Naive thymus-derived CD4-positive, alpha-beta T cell (primary cell): ENCODE data around the gene IFT43. TPM values are rescaled to one million over a fixed set of nuclear protein-coding genes. Genes with fewer than 3 reads are reported as not detected.

Source experiments
- ATAC-seq: fragments of 150-1000 bp; cut with Tn5 transposase; 2 replicates; pipeline ENCODE4 v1.10.0; 2021; ENCODE audit warnings: mild to moderate bottlenecking, moderate library complexity
- CTCF ChIA-PET: fragments of 350-600 bp; sonication (Branson Sonifier 250); formaldehyde crosslinking; loops from one replicate; lab custom pipeline; 2021; ENCODE audit warnings: antibody characterized with exemption; lab: Charles Lee
- POLR2A ChIA-PET: fragments of 350-600 bp; sonication (Branson Sonifier 250); formaldehyde crosslinking; loops from one replicate; lab custom pipeline; 2021; ENCODE audit warnings: antibody characterized with exemption, inconsistent platforms; lab: Charles Lee
- DNase-seq, 9 donors: peaks; one replicate each; pipeline versions ENCODE4 v3.0.0 to v3.0.0-alpha.2; 2020 to 2022; ENCODE audit warnings: mixed read lengths in 1 of 9
- H3K27ac ChIP-seq: one replicate; pipeline ENCODE4 v1.7.0; 2013; ENCODE audit warnings: mild to moderate bottlenecking, low read depth, low read length, moderate library complexity
- H3K27me3 ChIP-seq, 2 donors: one replicate each; pipeline ENCODE4 v1.7.0; 2013; ENCODE audit warnings: low read length in 2 of 2, mild to moderate bottlenecking in 2 of 2, moderate library complexity in 2 of 2; ENCODE audit not compliant: control insufficient read depth in 2 of 2, insufficient read depth in 2 of 2
- H3K36me3 ChIP-seq, 3 experiments: 1 replicate in 2 of 3; 2 replicates in 1 of 3; pipeline ENCODE4 v1.7.0; 2013; ENCODE audit warnings: low read length in 3 of 3, mild to moderate bottlenecking in 3 of 3, moderate library complexity in 1 of 3; ENCODE audit not compliant: insufficient read depth in 3 of 3, control insufficient read depth in 2 of 3
- H3K4me1 ChIP-seq, 2 donors: one replicate each; pipeline ENCODE4 v1.7.0; 2013; ENCODE audit warnings: low read length in 2 of 2, mild to moderate bottlenecking in 2 of 2, moderate library complexity in 1 of 2; ENCODE audit not compliant: control insufficient read depth in 2 of 2, insufficient read depth in 2 of 2
- H3K4me3 ChIP-seq: 2 replicates; pipeline ENCODE4 v1.7.0; 2013; ENCODE audit warnings: mild to moderate bottlenecking, low read length
- H3K9me3 ChIP-seq, 3 experiments: 1 replicate in 2 of 3; 2 replicates in 1 of 3; pipeline ENCODE4 v1.7.0; 2013; ENCODE audit warnings: low read length in 3 of 3; ENCODE audit not compliant: control insufficient read depth in 2 of 3
- H3K27ac Mint-ChIP-seq, 9 donors: one replicate each; pipeline ENCODE4 v1.8.0; 2020 to 2022; ENCODE audit warnings: mixed read lengths in 9 of 9, mild to moderate bottlenecking in 8 of 9, moderate library complexity in 5 of 9, inconsistent platforms in 2 of 9
- H3K27me3 Mint-ChIP-seq, 5 donors: one replicate each; pipeline ENCODE4 v1.8.0; 2021 to 2022; ENCODE audit warnings: mixed read lengths in 5 of 5, mild to moderate bottlenecking in 1 of 5
- H3K36me3 Mint-ChIP-seq, 5 donors: one replicate each; pipeline ENCODE4 v1.8.0; 2020 to 2022; ENCODE audit warnings: mixed read lengths in 5 of 5, mild to moderate bottlenecking in 3 of 5, inconsistent platforms in 1 of 5
- H3K4me1 Mint-ChIP-seq, 7 donors: one replicate each; pipeline ENCODE4 v1.8.0; 2020 to 2022; ENCODE audit warnings: mixed read lengths in 7 of 7, mild to moderate bottlenecking in 3 of 7, inconsistent platforms in 1 of 7
- H3K4me3 Mint-ChIP-seq, 10 donors: one replicate each; pipeline ENCODE4 v1.8.0; 2020 to 2022; ENCODE audit warnings: mild to moderate bottlenecking in 10 of 10, mixed read lengths in 10 of 10, moderate library complexity in 6 of 10, inconsistent platforms in 2 of 10
- H3K9me3 Mint-ChIP-seq, 11 donors: one replicate each; pipeline ENCODE4 v1.8.0; 2020 to 2022; ENCODE audit warnings: mixed read lengths in 11 of 11, mild to moderate bottlenecking in 4 of 11, inconsistent platforms in 1 of 11, moderate library complexity in 1 of 11
- intact Hi-C, 2 donors: fragments of 100-400 bp; cut with micrococcal nuclease; formaldehyde crosslinking; loops; one replicate each; pipeline ENCODE4 v1.15.1; 2023
- polyA plus RNA-seq, 2 donors: library from polyadenylated mRNA; unstranded; fragments of 300-500 nt; fragmentation: Illumina TruSeq; gene quantifications; one replicate each; pipeline ENCODE4 v1.2.3, GENCODE V29; 2021
- total RNA-seq, 6 experiments: library from RNA in 5 of 6; stranded (reverse) in 5 of 6; gene quantifications; 1 replicate in 5 of 6; 2 replicates in 1 of 6; pipeline ENCODE4 v1.2.3 and lab custom pipeline; 2021 to 2026

The IFT43 gene
- total and polyA plus RNA-seq, 7 experiments from 2014 or later: 4.6 to 19.1 (median 15.4) TPM

DNA sequence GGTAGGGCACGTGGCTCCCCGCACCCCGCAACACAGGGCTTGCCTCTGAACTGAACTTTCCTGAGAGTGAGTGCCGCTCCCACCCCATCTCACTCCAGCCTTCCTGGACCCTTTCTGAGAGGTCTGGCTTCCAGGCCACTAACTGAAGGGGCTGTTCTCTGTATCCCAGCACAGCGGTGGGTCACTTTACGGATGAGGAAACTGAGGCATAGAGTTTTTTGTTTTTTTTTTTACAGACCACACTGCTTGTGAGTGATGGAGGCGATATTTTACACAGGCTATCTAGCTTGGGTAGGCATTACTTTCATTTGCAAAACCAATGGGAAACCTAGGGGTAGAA is 2.6 kb upstream of the IFT43 start:
- intact Hi-C loops: loop anchor here in 1 of 2 donors (10.0 kb wide), 2 partner anchors 688 to 1898 kb away; partner anchors contain the start of genes ALDH6A1 and LIN52
- H3K27ac Mint-ChIP-seq: peak overlapping the region in 5 of 9 donors; percentile 41 to 94 (median 81)
- H3K4me1 Mint-ChIP-seq: peaks cover 42 to 62% (median 56%) of the 10 kb centered on the region in 7 donors
- Histone ChIP-seq H3K4me1 (peaks cover 18 to 31% of the 10 kb centered on the region in 2 donors), H3K27me3 (no peaks in the 10 kb centered on the region), H3K27ac (peak overlapping the region; percentile 34), H3K4me3 (peak overlapping the region; percentile 58), H3K9me3 (no peaks in the 10 kb centered on the region), H3K36me3 (peaks cover 0 to 5% (median 0%) of the 10 kb centered on the region in 3 experiments)
- peak overlapping the region; percentile 69 to 99 (median 82) for H3K4me3 Mint-ChIP-seq
- H3K9me3 Mint-ChIP-seq: peaks cover 0 to 1% (median 0%) of the 10 kb centered on the region in 11 donors
- DNase-seq: no peak
- ChIA-PET POLR2A (interaction anchor here (0.9 to 2.0 kb wide), 5 partner anchors 8 to 274 kb away, joined by 3 to 12 read pairs (median 7); no protein-coding TSS in a partner anchor), CTCF (interaction anchor here (0.6 to 7.8 kb wide), 9 partner anchors 11 to 553 kb away, joined by 3 to 73 read pairs (median 3); partner anchors contain the start of gene FLVCR2)
- ATAC-seq: no peak
- peaks cover 0 to 24% (median 0%) of the 10 kb centered on the region in 5 donors for H3K27me3 Mint-ChIP-seq
- H3K36me3 Mint-ChIP-seq: peaks cover 0 to 2% (median 0%) of the 10 kb centered on the region in 5 donors

DNA sequence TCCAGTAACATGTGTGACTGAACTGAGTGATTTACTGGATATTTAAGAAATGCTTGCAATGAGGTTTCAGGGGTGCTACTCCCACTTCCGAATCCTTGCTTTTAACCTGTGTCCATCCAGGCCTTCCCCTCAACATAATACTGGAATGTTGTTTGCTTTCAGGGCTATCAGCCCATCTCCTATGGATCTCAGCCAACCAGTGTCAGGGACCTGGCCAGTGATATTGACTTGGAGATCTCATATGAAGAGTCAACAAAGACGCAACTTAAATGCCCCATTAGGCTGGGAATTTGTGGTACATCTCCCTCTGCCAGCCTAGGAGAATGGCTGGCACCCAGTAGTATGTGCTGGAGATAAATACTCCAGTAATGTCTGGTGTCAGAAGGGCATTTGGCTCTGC is 889 bp upstream of the IFT43 start:
- Histone ChIP-seq H3K4me1 (peaks cover 18 to 19% of the 10 kb centered on the region in 2 donors), H3K4me3 (no peak overlapping the region), H3K27ac (no peak overlapping the region), H3K9me3 (no peaks in the 10 kb centered on the region), H3K36me3 (peaks cover 0 to 5% (median 0%) of the 10 kb centered on the region in 3 experiments), H3K27me3 (no peaks in the 10 kb centered on the region)
- H3K9me3 Mint-ChIP-seq: peaks cover 0 to 1% (median 0%) of the 10 kb centered on the region in 11 donors
- ATAC-seq (no peak), DNase-seq (no peak)
- CTCF ChIA-PET: interaction anchor here (0.7 to 7.8 kb wide), 4 partner anchors 78 to 827 kb away, joined by 3 to 73 read pairs (median 26); no protein-coding TSS in a partner anchor
- H3K4me3 Mint-ChIP-seq: peak overlapping the region in 8 of 10 donors; percentile 12 to 93 (median 82)
- peak overlapping the region in 7 of 9 donors; percentile 2 to 97 (median 91) for H3K27ac Mint-ChIP-seq
- peaks cover 0 to 24% (median 0%) of the 10 kb centered on the region in 5 donors for H3K27me3 Mint-ChIP-seq
- POLR2A ChIA-PET: no interaction called here
- H3K36me3 Mint-ChIP-seq: peaks cover 0 to 6% (median 2%) of the 10 kb centered on the region in 5 donors
- H3K4me1 Mint-ChIP-seq: peaks cover 26 to 46% (median 40%) of the 10 kb centered on the region in 7 donors
- intact Hi-C loops: loop anchor here (1.0 to 10.0 kb wide), 13 partner anchors 167 to 1900 kb away; partner anchors contain the start of genes GPATCH2L (in 2 of the 2), ALDH6A1 (in 1 of the 2), ANGEL1 (in 1 of the 2) and BATF (in 1 of the 2)

DNA sequence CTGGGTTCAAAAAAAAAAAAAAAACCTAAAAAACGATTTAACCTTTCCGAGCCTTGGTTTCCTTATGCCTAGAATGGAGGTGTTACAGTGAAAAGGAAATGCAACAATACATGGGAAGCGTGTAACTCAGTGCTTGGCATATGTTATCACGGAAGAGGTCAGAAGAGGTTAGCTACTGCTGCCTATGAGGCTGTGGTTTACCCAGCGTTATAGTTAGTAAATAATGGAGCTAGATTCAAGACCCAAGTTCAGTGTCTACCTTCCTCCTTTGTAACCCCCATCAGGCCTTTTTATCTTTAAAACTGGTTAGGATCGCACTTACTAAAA is 839 bp downstream of the IFT43 start:
- ChIA-PET CTCF (interaction anchor here (2.6 to 7.8 kb wide), 2 partner anchors 79 to 277 kb away, joined by 15 to 73 read pairs; no protein-coding TSS in a partner anchor), POLR2A (interaction anchor here (0.5 to 0.6 kb wide), 2 partner anchors 68 to 1453 kb away, joined by 3 read pairs; no protein-coding TSS in a partner anchor)
- Mint-ChIP-seq H3K27me3 (peaks cover 0 to 24% (median 0%) of the 10 kb centered on the region in 5 donors), H3K4me1 (peaks cover 15 to 31% (median 25%) of the 10 kb centered on the region in 7 donors), H3K4me3 (peak overlapping the region; percentile 85 to 95 (median 90)), H3K9me3 (peaks cover 0 to 1% (median 0%) of the 10 kb centered on the region in 11 donors), H3K27ac (peak overlapping the region; percentile 70 to 97 (median 91)), H3K36me3 (peaks cover 0 to 16% (median 2%) of the 10 kb centered on the region in 5 donors)
- H3K36me3 ChIP-seq: peaks cover 0 to 16% (median 0%) of the 10 kb centered on the region in 3 experiments
- H3K9me3 ChIP-seq: no peaks in the 10 kb centered on the region
- peak overlapping the region; percentile 87 for H3K27ac ChIP-seq
- intact Hi-C loops: loop anchor here (5.0 to 10.0 kb wide), 7 partner anchors 166 to 1902 kb away; partner anchors contain the start of genes ALDH6A1 (in 1 of the 2), BATF (in 1 of the 2), CIPC (in 1 of the 2) and GPATCH2L (in 1 of the 2)
- H3K4me1 ChIP-seq: peaks cover 6 to 12% of the 10 kb centered on the region in 2 donors
- no peaks in the 10 kb centered on the region for H3K27me3 ChIP-seq
- H3K4me3 ChIP-seq: peak overlapping the region; percentile 74
- ATAC-seq (no peak), DNase-seq (no peak)

DNA sequence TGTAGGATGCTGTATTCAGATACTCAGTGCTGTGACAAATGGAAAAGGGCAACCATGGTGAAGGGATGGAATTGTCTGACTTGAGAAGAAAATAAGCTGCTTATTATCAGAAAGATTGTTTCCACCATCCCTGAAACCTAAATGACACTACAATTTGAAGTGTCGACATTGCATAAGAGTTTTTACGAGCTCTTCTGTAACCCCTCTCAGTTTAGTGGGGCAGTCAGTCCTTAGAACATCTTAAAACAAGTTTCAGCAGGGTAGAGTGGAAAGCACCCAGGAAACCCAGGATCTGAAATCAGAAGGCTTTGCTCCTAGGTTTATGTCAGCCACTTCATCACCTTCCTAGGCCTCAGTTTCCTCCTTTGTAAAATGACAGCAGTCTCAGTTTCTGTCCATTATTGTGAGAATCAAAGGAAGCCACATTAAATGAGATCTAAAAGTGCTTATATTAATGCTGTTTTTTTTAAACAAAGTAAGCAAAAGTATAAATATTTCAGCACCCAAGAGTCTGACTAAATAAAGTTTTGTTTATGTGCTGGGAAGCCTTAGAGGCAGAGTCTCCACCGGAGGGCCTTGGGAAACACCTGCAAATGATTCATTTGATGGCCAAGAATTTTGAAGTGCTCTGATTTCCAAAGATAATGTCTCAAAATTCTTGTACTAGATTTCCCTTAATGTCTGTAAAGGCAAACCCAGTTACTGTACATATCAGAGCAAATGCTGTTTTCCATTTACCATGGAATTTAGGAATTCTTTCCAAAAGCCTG is 1.8 kb downstream of the IFT43 start:
- Mint-ChIP-seq H3K4me3 (no peak overlapping the region), H3K36me3 (peaks cover 0 to 23% (median 6%) of the 10 kb centered on the region in 5 donors), H3K27me3 (peaks cover 0 to 24% (median 0%) of the 10 kb centered on the region in 5 donors), H3K9me3 (no peaks in the 10 kb centered on the region), H3K27ac (peak overlapping the region in 1 of 9 donors; percentile 97), H3K4me1 (peaks cover 12 to 24% (median 18%) of the 10 kb centered on the region in 7 donors)
- no peak overlapping the region for H3K27ac ChIP-seq
- intact Hi-C loops: loop anchor here (5.0 to 10.0 kb wide), 7 partner anchors 165 to 1903 kb away; partner anchors contain the start of genes ALDH6A1 (in 1 of the 2), BATF (in 1 of the 2), CIPC (in 1 of the 2) and GPATCH2L (in 1 of the 2)
- H3K36me3 ChIP-seq: peaks cover 0 to 16% (median 0%) of the 10 kb centered on the region in 3 experiments
- no peaks in the 10 kb centered on the region for H3K9me3 ChIP-seq
- ChIA-PET POLR2A (no interaction called here), CTCF (interaction anchor here (2.6 kb wide), 1 partner anchor 278 kb away, joined by 15 read pairs; no protein-coding TSS in a partner anchor)
- DNase-seq (no peak), ATAC-seq (no peak)
- peaks cover 5 to 9% of the 10 kb centered on the region in 2 donors for H3K4me1 ChIP-seq
- no peaks in the 10 kb centered on the region for H3K27me3 ChIP-seq
- no peak overlapping the region for H3K4me3 ChIP-seq

DNA sequence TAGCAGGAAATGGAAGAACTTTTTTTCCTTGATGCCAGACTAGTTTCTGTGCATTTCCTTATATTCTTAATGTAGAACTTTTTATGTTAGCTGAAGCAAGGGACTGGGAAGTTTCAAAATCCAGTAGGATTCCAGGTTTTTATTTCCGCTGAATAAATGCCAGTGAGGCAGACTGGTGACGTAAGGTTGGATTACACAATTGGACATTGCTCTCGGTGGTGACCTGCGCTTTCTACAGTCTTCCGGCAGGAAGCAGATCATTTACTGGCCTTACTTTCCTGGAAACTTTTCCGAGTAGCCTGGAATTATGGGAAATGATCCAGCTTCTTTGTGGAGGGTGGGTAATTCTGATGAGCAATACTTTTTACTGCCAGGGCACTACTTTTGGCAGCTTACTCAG is 3.6 kb downstream of the IFT43 start:
- Mint-ChIP-seq H3K4me1 (peaks cover 12 to 18% (median 16%) of the 10 kb centered on the region in 7 donors), H3K36me3 (peaks cover 0 to 36% (median 12%) of the 10 kb centered on the region in 5 donors), H3K27me3 (peaks cover 0 to 12% (median 0%) of the 10 kb centered on the region in 5 donors), H3K27ac (no peak overlapping the region), H3K4me3 (no peak overlapping the region), H3K9me3 (no peaks in the 10 kb centered on the region)
- Histone ChIP-seq H3K27me3 (no peaks in the 10 kb centered on the region), H3K9me3 (no peaks in the 10 kb centered on the region), H3K36me3 (peaks cover 0 to 16% (median 0%) of the 10 kb centered on the region in 3 experiments), H3K4me1 (peaks cover 5 to 9% of the 10 kb centered on the region in 2 donors), H3K4me3 (no peak overlapping the region), H3K27ac (no peak overlapping the region)
- ATAC-seq: no peak
- POLR2A ChIA-PET: interaction anchor here (1.5 kb wide), 1 partner anchor 9 kb away, joined by 3 read pairs; no protein-coding TSS in a partner anchor
- DNase-seq: no peak
- CTCF ChIA-PET: no interaction called here
- intact Hi-C loops: loop anchor here (5.0 to 10.0 kb wide), 7 partner anchors 163 to 1904 kb away; partner anchors contain the start of genes ALDH6A1 (in 1 of the 2), BATF (in 1 of the 2), CIPC (in 1 of the 2) and GPATCH2L (in 1 of the 2)

DNA sequence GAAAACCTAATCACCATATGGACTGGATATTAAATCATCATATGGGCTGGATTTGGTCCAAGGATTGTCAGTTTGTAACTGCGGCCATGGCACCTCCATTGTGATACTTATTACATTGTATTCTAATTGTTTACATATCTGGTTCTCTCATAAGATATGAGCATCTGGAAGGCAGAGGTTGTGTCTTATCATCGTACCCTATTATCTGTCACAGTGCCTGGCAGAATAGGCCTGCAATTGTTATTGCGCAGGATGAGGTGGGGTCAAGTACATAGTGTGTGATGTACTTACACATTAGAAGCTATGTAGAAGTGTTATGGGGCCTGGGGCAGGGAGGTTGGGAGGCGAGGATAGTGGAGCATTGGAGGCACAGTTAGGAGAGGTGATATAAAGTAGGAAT is 4.7 kb downstream of the IFT43 start:
- Histone ChIP-seq H3K27me3 (no peaks in the 10 kb centered on the region), H3K36me3 (peaks cover 0 to 26% (median 0%) of the 10 kb centered on the region in 3 experiments), H3K9me3 (no peaks in the 10 kb centered on the region), H3K4me1 (peaks cover 5 to 6% of the 10 kb centered on the region in 2 donors), H3K27ac (no peak overlapping the region), H3K4me3 (no peak overlapping the region)
- peaks cover 12 to 14% (median 13%) of the 10 kb centered on the region in 7 donors for H3K4me1 Mint-ChIP-seq
- CTCF ChIA-PET: no interaction called here
- H3K27me3 Mint-ChIP-seq: peaks cover 0 to 2% (median 0%) of the 10 kb centered on the region in 5 donors
- peaks cover 0 to 42% (median 18%) of the 10 kb centered on the region in 5 donors for H3K36me3 Mint-ChIP-seq
- no peaks in the 10 kb centered on the region for H3K9me3 Mint-ChIP-seq
- H3K4me3 Mint-ChIP-seq: no peak overlapping the region
- no peak overlapping the region for H3K27ac Mint-ChIP-seq
- intact Hi-C loops: no loop called here
- ATAC-seq: no peak
- no peak for DNase-seq
- POLR2A ChIA-PET: interaction anchor here (0.7 to 1.5 kb wide), 2 partner anchors 8 to 22 kb away, joined by 3 to 4 read pairs; partner anchors contain the start of gene TGFB3
